ENCODE measurements around the gene CPNE4. TPM values are rescaled to one million over a fixed set of nuclear protein-coding genes. Genes with fewer than 3 reads are reported as not detected.

Gene CPNE4
- total and polyA plus RNA-seq, 2 donors (not counting 3 experiments of a cell fraction or from before 2014, with no cell fraction given), result not detected

- Histone ChIP-seq H3K79me2 (ENCODE audit: control insufficient read depth, insufficient read depth, low read length) (no peaks in the 10 kb centered on the region), H3K9ac (replicated peaks; ENCODE audit: extremely low read depth, insufficient read depth, low read length) (no peak overlapping the region), H3K4me3 (replicated peaks in 1 of 3; ENCODE audit: insufficient read depth in 1 of 3, low read depth in 1 of 3, low read length in 3 of 3) (no peak overlapping the region), H3K9me1 (replicated peaks; ENCODE audit: control insufficient read depth, extremely low read depth, insufficient read depth, low read length) (no peaks in the 10 kb centered on the region), H3K27ac (ENCODE audit: insufficient read depth, low read depth, low read length) (no peak overlapping the region), H3K36me3 (ENCODE audit: control insufficient read depth in 2 of 2, extremely low read depth in 1 of 2, insufficient read depth in 2 of 2, low read length in 2 of 2) (no peaks in the 10 kb centered on the region), H3K9me3 (replicated peaks; ENCODE audit: control insufficient read depth, insufficient read depth, low read length) (no peaks in the 10 kb centered on the region), H3K27me3 (ENCODE audit: control insufficient read depth in 2 of 2, insufficient read depth in 2 of 2, low read length in 2 of 2) (no peaks in the 10 kb centered on the region), H3K4me1 (ENCODE audit: control insufficient read depth, extremely low read depth, insufficient read depth, low read length) (no peaks in the 10 kb centered on the region), H2AFZ (ENCODE audit: low read depth, low read length) (no peak overlapping the region), H4K20me1 (replicated peaks; ENCODE audit: control insufficient read depth, extremely low read depth, insufficient read depth, low read length) (no peaks in the 10 kb centered on the region), H3K4me2 (ENCODE audit: insufficient read depth, low read length) (no peak overlapping the region)
- CTCF ChIA-PET, result no interaction called here
- FAIRE-seq (no peak), DNase-seq (ENCODE audit: low read depth, low spot score) (no peak)
- POLR2A ChIA-PET, result no interaction called here
- dilution Hi-C loops (cut with MboI; ENCODE audit: extremely low pct_ligation_motif_present, low sequenced_read_pairs), result no loop called here
- intact Hi-C loops (cut with micrococcal nuclease), result no loop called here
- BruUV-seq (replicated peaks), result no TSS peak
- TF ChIP-seq MYC (IDR thresholded peaks at IDR 0.05; ENCODE audit: low read depth, low read length) (no peak), MAX (IDR thresholded peaks at IDR 0.05; ENCODE audit: insufficient read depth, insufficient read length) (no peak), GATA2 (IDR thresholded peaks at IDR 0.05; ENCODE audit: insufficient read depth, insufficient read length, low read depth, low read length) (no peak), JUN (IDR thresholded peaks at IDR 0.05; ENCODE audit: borderline replicate concordance, insufficient read depth, insufficient read length, low read depth) (no peak), CTCF (IDR thresholded peaks at IDR 0.05; ENCODE audit: extremely low read depth in 1 of 2, insufficient read depth in 1 of 2, low read depth in 1 of 2, low read length in 2 of 2) (no peak), FOS (IDR thresholded peaks at IDR 0.05; ENCODE audit: borderline replicate concordance, insufficient read depth, low read length) (no peak), EZH2 (IDR thresholded peaks at IDR 0.05; ENCODE audit: borderline replicate concordance, low read depth, low read length, severe bottlenecking) (no peak), POLR2AphosphoS5 (IDR thresholded peaks at IDR 0.05; ENCODE audit: insufficient read depth, low read depth, low read length) (no peak), POLR2A (IDR thresholded peaks at IDR 0.05; ENCODE audit: low read depth, low read length) (no peak)
Observed at GRCh38 chr3:131692356-131692755, 342.5 kb downstream of the CPNE4 start.

Data from endothelial cell of umbilical vein (primary cell).